ENCODE results near the gene NPAS4. TPM values are rescaled to one million over a fixed set of nuclear protein-coding genes. Genes with fewer than 3 reads are reported as not detected.
"Not testable (repeated sequence)": the region's sequence is repeated elsewhere in the genome, so short reads cannot be mapped to it uniquely, and the experiment has no call there.

Gene NPAS4
- total RNA-seq, 1 experiment from 2014 or later = not detected

DNA sequence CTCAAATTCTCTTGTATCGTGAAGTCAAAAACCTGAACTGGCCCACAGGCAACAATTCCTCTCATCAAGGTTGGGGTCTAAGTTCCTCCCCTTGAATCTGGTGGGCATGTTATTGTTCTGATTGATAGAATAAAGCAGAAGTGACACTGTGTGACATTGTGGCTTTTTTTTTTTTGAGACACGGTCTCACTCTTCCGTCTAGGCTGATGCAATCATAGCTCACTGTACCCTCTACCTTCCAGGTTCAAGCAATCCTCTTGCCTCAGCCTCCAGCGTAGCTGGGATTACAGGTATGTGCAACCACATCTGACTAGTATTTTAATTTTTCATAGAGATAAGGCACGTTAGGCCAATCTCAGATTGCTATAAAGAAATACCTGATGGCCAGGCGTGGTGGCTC is 37.0 kb downstream of the NPAS4 start:
- H3K27me3 ChIP-seq = peaks cover 8% of the 10 kb centered on the region; the same call in 1 of the 2 replicates
- H3K4me1 ChIP-seq = no peaks in the 10 kb centered on the region
- H3K9me3 ChIP-seq (replicated peaks) = no peaks in the 10 kb centered on the region
- no peak for DNase-seq
- H3K36me3 ChIP-seq = no peaks in the 10 kb centered on the region
- no peak overlapping the region for H3K27ac ChIP-seq
- no peak overlapping the region for H3K4me3 ChIP-seq

DNA sequence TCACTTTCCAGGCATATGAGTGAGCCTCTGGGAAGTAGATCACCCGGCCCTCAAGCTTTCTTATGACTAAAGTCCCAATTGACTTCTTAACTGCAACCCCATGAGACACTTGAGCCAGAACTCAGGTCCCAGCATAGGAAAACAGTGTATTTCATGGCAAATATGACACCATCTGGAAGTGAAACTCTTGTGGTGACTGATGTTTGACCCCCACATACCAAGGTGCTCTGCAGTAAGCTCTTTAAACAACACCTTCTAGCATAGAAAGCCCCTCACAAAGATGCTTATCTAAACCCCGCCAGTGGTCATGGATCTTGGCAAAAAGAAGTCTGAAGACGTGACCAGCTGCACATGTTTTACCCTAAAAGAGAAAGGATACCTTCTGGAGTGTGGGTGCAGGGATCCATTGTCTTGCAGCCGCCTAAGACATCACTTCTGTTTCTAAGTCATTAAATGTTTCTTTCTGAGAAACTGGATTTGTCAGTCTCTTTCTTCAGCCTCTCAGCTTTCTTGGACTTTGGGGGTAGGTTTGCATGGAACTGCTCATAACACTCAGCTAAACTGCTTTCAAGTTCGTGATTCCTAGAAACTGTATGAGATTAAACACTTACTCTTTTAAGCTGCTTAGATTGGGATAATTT is 38.4 kb downstream of the NPAS4 start:
- Histone ChIP-seq H3K36me3 (no peaks in the 10 kb centered on the region), H3K27ac (no peak overlapping the region), H3K4me1 (no peaks in the 10 kb centered on the region), H3K27me3 (peaks cover 1% of the 10 kb centered on the region; the same call in 1 of the 2 replicates), H3K9me3 (replicated peaks) (no peaks in the 10 kb centered on the region), H3K4me3 (no peak overlapping the region)
- no peak for DNase-seq

DNA sequence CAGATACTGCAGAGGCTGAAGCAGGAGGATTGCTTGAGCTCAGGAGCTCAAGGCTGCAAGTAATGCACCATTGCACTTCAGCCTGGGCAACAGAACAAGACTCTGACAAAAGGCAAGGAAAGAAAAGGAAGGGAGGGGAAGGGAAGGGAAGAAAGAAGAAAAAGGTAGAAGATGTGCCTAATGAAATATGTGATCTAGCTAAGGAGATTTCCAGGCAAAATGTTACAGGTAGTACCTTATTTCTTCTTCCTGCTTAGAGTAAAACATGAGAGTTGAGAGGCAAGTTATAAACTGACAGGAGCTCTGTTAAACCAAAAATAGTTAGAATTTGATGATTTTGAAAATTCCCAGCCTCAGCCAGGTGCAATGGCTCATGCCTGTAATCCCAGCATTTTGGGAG is 41.2 kb downstream of the NPAS4 start:
- H3K36me3 ChIP-seq = no peaks in the 10 kb centered on the region
- peaks cover 6% of the 10 kb centered on the region; the same call in 1 of the 2 replicates for H3K4me1 ChIP-seq
- no peaks in the 10 kb centered on the region for H3K27me3 ChIP-seq
- no peak overlapping the region for H3K4me3 ChIP-seq
- no peak overlapping the region for H3K27ac ChIP-seq
- H3K9me3 ChIP-seq (replicated peaks) = no peaks in the 10 kb centered on the region
- no peak for DNase-seq

DNA sequence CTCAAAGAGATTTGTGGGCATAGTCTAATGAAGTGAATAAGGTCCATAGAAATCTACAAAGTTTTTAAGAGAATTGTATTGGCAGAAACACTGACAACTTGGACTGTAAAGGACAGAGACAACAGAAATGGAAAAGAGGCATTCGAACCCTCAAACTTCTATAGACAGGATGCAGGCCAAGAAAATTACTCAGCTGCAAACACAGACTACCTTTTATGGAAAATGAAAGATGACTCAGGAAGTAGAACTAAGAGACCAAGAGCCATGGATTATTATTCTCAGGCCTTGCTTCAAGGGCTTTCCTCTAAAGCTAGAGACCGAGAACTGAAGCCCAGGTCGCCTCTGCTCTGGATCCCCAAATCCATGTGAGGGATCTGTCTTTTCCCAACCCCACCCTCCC is 42.1 kb downstream of the NPAS4 start:
- Histone ChIP-seq H3K27me3 (no peaks in the 10 kb centered on the region), H3K4me3 (no peak overlapping the region), H3K27ac (no peak overlapping the region), H3K9me3 (replicated peaks) (no peaks in the 10 kb centered on the region), H3K36me3 (no peaks in the 10 kb centered on the region), H3K4me1 (peaks cover 6% of the 10 kb centered on the region; the same call in 1 of the 2 replicates)
- DNase-seq = no peak

DNA sequence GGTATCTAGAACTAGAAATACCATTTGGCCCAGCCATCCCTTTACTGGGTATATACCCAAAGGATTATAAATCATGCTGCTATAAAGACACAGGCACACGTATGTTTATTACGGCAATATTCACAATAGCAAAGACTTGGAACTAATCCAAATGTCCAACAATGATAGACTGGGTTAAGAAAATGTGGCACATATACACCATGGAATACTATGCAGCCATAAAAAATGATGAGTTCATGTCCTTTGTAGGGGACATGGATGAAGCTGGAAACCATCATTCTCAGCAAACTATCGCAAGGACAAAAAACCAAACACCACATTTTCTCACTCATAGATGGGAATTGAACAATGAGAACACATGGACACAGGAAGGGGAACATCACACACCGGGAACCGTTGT is 43.3 kb downstream of the NPAS4 start:
- not testable (repeated sequence) for DNase-seq; H3K4me3 ChIP-seq; H3K27me3 ChIP-seq; H3K9me3 ChIP-seq (replicated peaks); H3K4me1 ChIP-seq; H3K27ac ChIP-seq; H3K36me3 ChIP-seq

DNA sequence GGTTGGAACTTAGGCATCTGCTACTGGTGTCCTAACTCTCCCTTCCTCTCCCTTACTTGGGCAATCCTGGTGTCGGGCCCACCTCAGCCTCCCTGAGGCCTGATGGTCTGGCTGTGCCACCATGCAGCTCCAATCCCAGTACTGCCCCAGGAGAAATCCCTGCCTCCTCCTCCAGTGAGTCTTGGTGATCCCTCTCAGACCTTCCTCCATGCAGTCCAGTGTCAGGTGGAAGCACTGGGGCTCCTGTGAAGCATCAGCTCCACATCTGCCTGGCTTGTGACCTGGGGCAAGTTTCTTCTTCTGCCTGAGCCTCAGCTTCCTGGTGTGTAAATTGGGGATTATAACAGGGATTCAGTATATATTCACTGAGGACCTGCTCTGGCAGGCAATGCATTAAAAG is 44.1 kb downstream of the NPAS4 start:
- H3K27ac ChIP-seq = no peak overlapping the region
- H3K9me3 ChIP-seq (replicated peaks) = no peaks in the 10 kb centered on the region
- no peak for DNase-seq
- H3K27me3 ChIP-seq = no peaks in the 10 kb centered on the region
- H3K4me3 ChIP-seq = no peak overlapping the region
- no peaks in the 10 kb centered on the region for H3K36me3 ChIP-seq
- H3K4me1 ChIP-seq = peaks cover 6% of the 10 kb centered on the region; the same call in 1 of the 2 replicates

DNA sequence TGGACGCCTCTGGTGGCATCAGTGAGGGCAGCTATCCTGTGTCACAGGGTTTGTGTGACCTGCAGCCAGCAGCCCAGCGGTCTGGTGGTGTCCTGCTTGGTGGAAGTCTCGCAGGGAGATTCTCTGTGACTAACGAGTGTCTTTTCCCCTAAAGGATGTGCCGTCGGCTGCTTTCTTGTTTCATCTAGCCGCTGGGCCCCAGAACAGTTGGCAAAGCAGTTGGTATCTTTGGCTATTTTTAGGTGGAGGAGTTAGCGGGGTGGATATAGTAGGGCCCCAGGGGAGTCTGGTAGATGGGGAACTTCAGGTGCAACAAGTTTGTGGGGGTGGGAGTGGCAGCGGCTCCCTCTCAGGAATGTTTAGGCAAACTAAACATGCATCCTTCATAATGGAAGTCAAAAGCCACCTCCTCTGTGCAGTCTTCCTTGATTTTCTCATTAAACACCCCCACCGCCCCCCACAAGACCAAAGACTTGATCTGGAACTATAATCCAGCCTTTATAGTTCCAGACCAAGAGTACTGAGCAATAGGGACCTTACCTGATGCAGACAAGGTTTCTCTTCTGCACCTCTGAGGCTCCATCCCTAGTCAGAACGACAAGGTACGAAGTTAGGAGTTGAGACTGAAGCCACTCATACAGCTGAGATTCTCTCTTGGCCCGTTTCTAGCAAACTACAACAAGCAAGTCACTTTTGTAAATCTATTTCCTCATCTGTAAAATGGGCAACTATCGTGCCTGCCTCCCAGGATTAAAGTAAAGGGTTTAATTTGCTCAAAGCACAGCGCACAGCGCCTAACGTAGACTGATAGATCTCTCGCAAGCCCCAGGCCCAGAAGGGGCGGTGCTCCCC is 44.8 kb downstream of the NPAS4 start:
- no peaks in the 10 kb centered on the region for H3K9me3 ChIP-seq (replicated peaks)
- no peak overlapping the region for H3K27ac ChIP-seq
- H3K4me3 ChIP-seq = peak overlapping the region; percentile 63
- peaks cover 6% of the 10 kb centered on the region; the same call in 1 of the 2 replicates for H3K4me1 ChIP-seq
- H3K27me3 ChIP-seq = no peaks in the 10 kb centered on the region
- peak in 1 of 2 experiments; percentile 20 for DNase-seq
- H3K36me3 ChIP-seq = no peaks in the 10 kb centered on the region

DNA sequence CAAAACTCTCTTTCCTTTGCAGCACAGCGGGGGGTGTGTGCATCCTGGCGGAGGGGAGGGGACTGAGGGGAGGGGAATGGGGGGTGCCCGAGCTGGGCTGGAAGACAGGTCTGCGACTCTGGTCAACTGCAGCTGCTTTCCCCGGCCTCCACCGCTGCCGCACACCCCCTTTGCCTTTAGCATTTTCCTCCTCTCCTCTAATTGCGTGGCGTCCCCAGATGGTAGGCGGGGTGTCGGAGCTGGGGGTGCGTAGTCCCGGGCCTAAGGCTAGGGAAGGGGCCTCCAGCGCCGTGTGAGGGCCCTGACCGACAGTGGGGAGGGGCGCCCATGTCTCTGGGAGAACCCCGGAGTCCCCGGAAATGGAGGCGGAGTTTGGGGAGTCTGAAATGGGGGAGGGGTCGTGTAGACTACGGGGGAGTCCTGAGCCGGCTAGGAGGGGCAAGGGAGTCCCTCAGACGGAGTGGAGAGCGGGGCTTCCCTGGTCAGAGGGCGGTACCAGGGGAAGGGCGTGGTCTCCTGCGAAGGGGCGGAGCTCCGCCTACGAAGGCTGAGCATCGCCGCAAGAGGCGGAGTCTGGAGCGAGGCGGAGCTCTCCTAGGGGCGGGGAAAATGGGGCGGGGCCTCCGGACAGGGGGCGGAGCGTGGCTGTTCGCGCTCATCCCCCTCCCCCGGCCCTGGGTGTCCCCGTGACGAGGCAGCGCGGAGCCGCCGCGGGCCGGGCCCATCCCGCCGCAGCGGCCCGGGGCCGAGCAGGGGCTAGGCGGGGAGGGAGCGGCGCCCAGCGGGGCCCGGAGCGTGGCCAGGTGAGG is 45.6 kb downstream of the NPAS4 start, which contains the start of gene PELI3:
Gene PELI3 (plus strand): TSS at position 681 of the 809 bp plus-strand sequence. CDS start 1,224 bp downstream, outside the sequence.
- DNase-seq = peak; percentile 92 to 96
- H3K36me3 ChIP-seq = no peaks in the 10 kb centered on the region
- no peaks in the 10 kb centered on the region for H3K27me3 ChIP-seq
- peaks cover 6% of the 10 kb centered on the region; the same call in 1 of the 2 replicates for H3K4me1 ChIP-seq
- H3K27ac ChIP-seq = no peak within 1 kb of the TSS
- H3K9me3 ChIP-seq (replicated peaks) = no peaks in the 10 kb centered on the region
- H3K4me3 ChIP-seq = peak within 1 kb of the TSS; percentile 63

DNA sequence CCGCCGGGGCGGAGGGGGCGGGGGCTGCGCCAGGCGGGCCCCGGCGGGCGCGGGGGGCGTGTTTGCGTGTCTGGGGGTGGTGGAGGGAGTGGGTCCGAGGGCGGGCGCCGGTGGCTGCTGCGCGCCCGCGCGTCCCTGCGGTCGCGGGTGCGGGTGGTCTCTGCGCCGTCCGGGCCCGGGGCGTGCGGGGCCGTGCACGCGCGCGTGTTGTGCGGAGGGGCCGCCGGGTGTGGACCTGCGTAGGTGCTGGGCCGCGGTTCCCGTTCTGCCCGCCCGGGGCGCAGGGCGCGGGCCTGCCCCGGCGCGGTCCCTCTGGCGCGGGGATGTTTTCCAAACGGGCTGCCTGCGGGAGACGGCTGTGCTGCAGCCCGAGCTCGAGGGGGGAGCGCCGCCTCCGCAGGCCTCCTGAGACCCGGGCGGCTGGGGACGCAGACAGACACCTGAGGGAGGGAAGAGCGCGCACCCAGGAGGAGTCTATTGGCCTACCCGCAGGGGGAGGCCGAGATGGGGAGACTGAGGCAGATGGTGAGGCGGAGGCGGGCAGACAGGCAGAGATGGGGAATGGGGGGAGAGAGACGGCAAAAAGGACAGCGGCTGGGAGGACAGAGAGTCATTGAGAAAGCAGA is 46.3 kb downstream of the NPAS4 start:
- no peak overlapping the region for H3K27ac ChIP-seq
- H3K9me3 ChIP-seq (replicated peaks) = no peaks in the 10 kb centered on the region
- H3K4me1 ChIP-seq = peaks cover 6% of the 10 kb centered on the region; the same call in 1 of the 2 replicates
- no peaks in the 10 kb centered on the region for H3K27me3 ChIP-seq
- DNase-seq = peak in 1 of 2 experiments; percentile 32
- H3K4me3 ChIP-seq = peak overlapping the region; percentile 63
- H3K36me3 ChIP-seq = no peaks in the 10 kb centered on the region

DNA sequence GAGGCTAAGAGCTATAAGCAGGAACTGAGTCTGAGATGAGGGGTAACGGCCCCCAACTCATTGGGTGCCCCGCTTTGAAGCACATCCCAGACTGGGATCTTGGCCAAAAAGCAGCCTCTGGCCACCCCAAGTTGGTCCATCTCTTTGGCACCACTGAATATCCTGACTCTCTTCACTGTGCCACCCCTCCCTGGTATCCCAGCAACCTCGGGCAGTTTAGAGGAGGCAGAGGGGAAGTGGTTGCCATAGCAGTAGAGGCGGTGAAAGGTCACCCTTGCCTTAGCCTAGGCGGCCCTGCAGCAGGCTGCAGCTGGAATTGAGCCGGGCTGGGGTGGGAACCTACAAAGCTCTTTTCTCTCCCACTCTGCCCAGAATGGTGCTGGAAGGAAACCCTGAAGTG is 46.9 kb downstream of the NPAS4 start:
- DNase-seq = no peak
- peaks cover 6% of the 10 kb centered on the region; the same call in 1 of the 2 replicates for H3K4me1 ChIP-seq
- no peaks in the 10 kb centered on the region for H3K9me3 ChIP-seq (replicated peaks)
- no peaks in the 10 kb centered on the region for H3K36me3 ChIP-seq
- H3K27ac ChIP-seq = no peak overlapping the region
- peak overlapping the region; percentile 63 for H3K4me3 ChIP-seq
- no peaks in the 10 kb centered on the region for H3K27me3 ChIP-seq

DNA sequence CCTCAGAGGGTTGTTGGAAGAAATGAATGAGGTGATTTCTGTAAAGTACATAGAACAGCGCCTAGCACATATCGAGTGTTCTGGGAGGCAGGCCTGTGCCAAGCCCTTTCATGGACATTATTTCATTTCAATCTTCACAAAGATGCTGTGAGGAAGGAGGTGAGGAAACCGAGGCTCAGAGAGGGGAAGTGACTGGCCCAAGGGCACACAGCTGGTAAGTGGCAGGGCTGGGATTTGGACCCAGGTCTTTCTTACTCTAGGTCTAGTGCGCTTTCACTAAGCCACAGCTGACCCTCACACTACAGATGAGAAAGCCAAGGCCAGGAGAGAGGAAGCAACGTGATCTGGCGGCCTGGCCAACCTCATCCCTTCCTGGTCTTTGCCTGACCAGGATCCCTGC is 47.9 kb downstream of the NPAS4 start:
- H3K4me3 ChIP-seq = no peak overlapping the region
- H3K9me3 ChIP-seq (replicated peaks) = no peaks in the 10 kb centered on the region
- no peak overlapping the region for H3K27ac ChIP-seq
- peaks cover 6% of the 10 kb centered on the region; the same call in 1 of the 2 replicates for H3K4me1 ChIP-seq
- no peaks in the 10 kb centered on the region for H3K27me3 ChIP-seq
- no peak for DNase-seq
- no peaks in the 10 kb centered on the region for H3K36me3 ChIP-seq

DNA sequence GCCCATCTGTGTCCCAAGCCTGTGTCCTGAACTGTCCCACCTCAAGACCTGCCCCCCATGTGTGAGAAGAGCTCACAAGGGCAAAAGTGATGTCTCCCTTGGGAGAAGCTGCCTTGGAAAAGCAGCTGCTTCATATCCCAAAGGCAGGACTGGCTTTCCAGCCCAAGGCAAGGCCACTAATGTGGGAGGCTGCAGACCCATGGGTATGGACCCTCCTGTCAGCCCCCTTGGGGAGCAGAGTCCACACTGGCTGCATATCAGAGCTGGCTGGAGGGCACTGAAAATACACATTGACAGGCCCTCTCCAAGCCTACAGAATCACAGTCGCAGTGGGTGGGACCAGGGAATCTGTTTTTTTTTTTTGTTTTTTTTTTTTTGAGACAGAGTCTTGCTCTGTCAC is 48.6 kb downstream of the NPAS4 start:
- Histone ChIP-seq H3K4me1 (peaks cover 6% of the 10 kb centered on the region; the same call in 1 of the 2 replicates), H3K4me3 (no peak overlapping the region), H3K27ac (no peak overlapping the region), H3K27me3 (no peaks in the 10 kb centered on the region), H3K36me3 (no peaks in the 10 kb centered on the region), H3K9me3 (replicated peaks) (no peaks in the 10 kb centered on the region)
- DNase-seq = no peak

DNA sequence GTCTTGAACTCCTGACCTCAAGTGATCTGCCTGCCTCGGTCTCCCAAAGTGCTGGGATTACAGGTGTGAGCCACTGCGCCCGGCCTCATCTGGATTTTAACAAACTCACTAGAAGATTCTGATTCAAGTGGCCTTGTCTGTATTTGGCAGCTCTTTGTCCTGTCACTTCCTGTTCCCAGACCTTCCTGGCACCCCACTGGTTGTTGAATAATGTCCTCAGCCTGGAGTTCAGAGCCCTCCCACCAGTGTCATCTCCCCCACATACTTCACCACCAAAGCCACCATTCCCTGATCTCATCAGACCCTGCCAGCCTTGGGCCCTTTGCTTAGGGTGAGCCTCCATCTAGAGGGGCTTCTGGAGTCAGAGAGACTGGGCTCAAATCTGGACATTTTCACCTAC is 49.2 kb downstream of the NPAS4 start:
- DNase-seq = no peak
- Histone ChIP-seq H3K4me3 (no peak overlapping the region), H3K4me1 (peaks cover 6% of the 10 kb centered on the region; the same call in 1 of the 2 replicates), H3K27ac (no peak overlapping the region), H3K36me3 (no peaks in the 10 kb centered on the region), H3K27me3 (no peaks in the 10 kb centered on the region), H3K9me3 (replicated peaks) (no peaks in the 10 kb centered on the region)

DNA sequence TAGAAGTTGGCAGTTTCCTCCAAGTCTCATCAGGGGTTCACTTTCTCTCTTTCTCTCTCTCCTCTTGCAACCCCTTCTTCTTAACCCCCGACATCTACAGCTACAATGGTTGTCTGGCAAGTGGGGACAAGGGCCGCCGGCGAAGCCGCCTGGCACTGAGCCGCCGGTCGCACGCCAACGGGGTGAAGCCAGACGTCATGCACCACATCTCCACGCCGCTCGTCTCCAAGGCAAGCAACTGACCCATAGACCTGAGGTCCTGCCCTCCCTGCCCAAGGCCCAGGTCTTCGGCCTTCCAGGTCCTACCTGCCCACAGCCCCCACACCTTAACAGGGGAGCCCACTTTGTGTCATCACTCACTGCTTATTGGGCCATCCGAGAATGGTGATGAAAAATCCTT is 50.3 kb downstream of the NPAS4 start:
- DNase-seq = no peak
- H3K4me1 ChIP-seq = no peaks in the 10 kb centered on the region; the same call in 1 of the 2 replicates
- no peak overlapping the region for H3K4me3 ChIP-seq

More for the DNA sequence above, 50.3 kb downstream of the NPAS4 start:
- Histone ChIP-seq H3K36me3 (no peaks in the 10 kb centered on the region), H3K9me3 (replicated peaks) (no peaks in the 10 kb centered on the region), H3K27ac (no peak overlapping the region), H3K27me3 (no peaks in the 10 kb centered on the region)

Data from SJCRH30 (cell line).